ENCODE data around the gene NIPAL3. TPM values are rescaled to one million over a fixed set of nuclear protein-coding genes. Genes with fewer than 3 reads are reported as not detected.

The NIPAL3 gene
- total and polyA plus RNA-seq, 2 donors from 2014 or later, result 13.5 to 46.4 TPM

GRCh38 chr1:24369801-24370200 lies 45.8 kb upstream of the NIPAL3 start:
- Histone ChIP-seq H3K27me3 (ENCODE audit: control insufficient read depth, insufficient read depth, low read length) (no peaks in the 10 kb centered on the region), H3K4me3 (ENCODE audit: low read length in 3 of 3) (no peak overlapping the region), H3K4me1 (ENCODE audit: control insufficient read depth in 2 of 3, insufficient read depth in 2 of 3, low read depth in 1 of 3, low read length in 3 of 3) (no peaks in the 10 kb centered on the region), H3K9ac (ENCODE audit: low read length in 3 of 3) (no peak overlapping the region), H3K27ac (ENCODE audit: low read depth in 2 of 2, low read length in 2 of 2) (no peak overlapping the region), H3K36me3 (ENCODE audit: control insufficient read depth in 2 of 3, insufficient read depth in 3 of 3, low read length in 3 of 3) (peaks cover 0 to 3% (median 0%) of the 10 kb centered on the region in 3 donors), H3K9me3 (ENCODE audit: control insufficient read depth in 2 of 3, insufficient read depth in 1 of 3, low read length in 3 of 3) (no peaks in the 10 kb centered on the region)
- intact Hi-C loops (cut with DNase I), result no loop called here
- no peak for TF ChIP-seq CTCF (IDR thresholded peaks at IDR 0.05; ENCODE audit: borderline replicate concordance, extremely low read depth, insufficient read depth)
- FAIRE-seq (no peak), DNase-seq (no peak)

GRCh38 chr1:24373044-24373443 lies 42.6 kb upstream of the NIPAL3 start:
- Histone ChIP-seq H3K9me3 (ENCODE audit: control insufficient read depth in 2 of 3, insufficient read depth in 1 of 3, low read length in 3 of 3) (no peaks in the 10 kb centered on the region), H3K4me1 (ENCODE audit: control insufficient read depth in 2 of 3, insufficient read depth in 2 of 3, low read depth in 1 of 3, low read length in 3 of 3) (no peaks in the 10 kb centered on the region), H3K27me3 (ENCODE audit: control insufficient read depth, insufficient read depth, low read length) (no peaks in the 10 kb centered on the region), H3K9ac (ENCODE audit: low read length in 3 of 3) (no peak overlapping the region), H3K36me3 (ENCODE audit: control insufficient read depth in 2 of 3, insufficient read depth in 3 of 3, low read length in 3 of 3) (peaks cover 0 to 3% (median 0%) of the 10 kb centered on the region in 3 donors), H3K4me3 (ENCODE audit: low read length in 3 of 3) (no peak overlapping the region), H3K27ac (ENCODE audit: low read depth in 2 of 2, low read length in 2 of 2) (no peak overlapping the region)
- TF ChIP-seq CTCF (IDR thresholded peaks at IDR 0.05; ENCODE audit: borderline replicate concordance, extremely low read depth, insufficient read depth), result no peak
- intact Hi-C loops (cut with DNase I), result no loop called here
- DNase-seq (no peak), FAIRE-seq (no peak)

- Histone ChIP-seq H3K27me3 (ENCODE audit: control insufficient read depth, insufficient read depth, low read length) (no peaks in the 10 kb centered on the region), H3K4me1 (ENCODE audit: control insufficient read depth in 2 of 3, insufficient read depth in 2 of 3, low read depth in 1 of 3, low read length in 3 of 3) (no peaks in the 10 kb centered on the region), H3K27ac (ENCODE audit: low read depth in 2 of 2, low read length in 2 of 2) (no peak overlapping the region), H3K36me3 (ENCODE audit: control insufficient read depth in 2 of 3, insufficient read depth in 3 of 3, low read length in 3 of 3) (peaks cover 0 to under 1% (median 0%) of the 10 kb centered on the region in 3 donors), H3K9me3 (ENCODE audit: control insufficient read depth in 2 of 3, insufficient read depth in 1 of 3, low read length in 3 of 3) (no peaks in the 10 kb centered on the region), H3K9ac (ENCODE audit: low read length in 3 of 3) (no peak overlapping the region), H3K4me3 (ENCODE audit: low read length in 3 of 3) (no peak overlapping the region)
- intact Hi-C loops (cut with DNase I), result no loop called here
- TF ChIP-seq CTCF (IDR thresholded peaks at IDR 0.05; ENCODE audit: borderline replicate concordance, extremely low read depth, insufficient read depth), result no peak
- FAIRE-seq (no peak), DNase-seq (no peak)
Observed at GRCh38 chr1:24373710-24374109, 41.9 kb upstream of the NIPAL3 start.
